LNCaP clone FGC (cell line): ENCODE data around the gene TRAF5.

ENCODE experiments used
- DNase-seq: peaks from one replicate; pipeline ENCODE4 v3.0.0-alpha.2; 2011; ENCODE audit warnings: low read depth
- H3K4me3 ChIP-seq: 2 replicates; pipeline ENCODE4 v1.5.1; 2011; ENCODE audit warnings: mild to moderate bottlenecking, low read depth, low read length, control low read depth
- CTCF ChIP-seq: IDR thresholded peaks from 2 replicates; pipeline ENCODE4 v1.5.1; 2012; ENCODE audit warnings: mild to moderate bottlenecking; ENCODE audit not compliant: control insufficient read depth, insufficient read depth; ENCODE audit errors: extremely low read depth

TRAF5 gene

GRCh38 chr1:211287218-211287617, 39.4 kb upstream of the TRAF5 start:
- DNase-seq: no peak
- no peak for TF ChIP-seq CTCF
- H3K4me3 ChIP-seq: no peak overlapping the region

GRCh38 chr1:211292411-211292810, 34.2 kb upstream of the TRAF5 start:
- H3K4me3 ChIP-seq: no peak overlapping the region
- TF ChIP-seq CTCF: no peak
- DNase-seq: no peak

DNA sequence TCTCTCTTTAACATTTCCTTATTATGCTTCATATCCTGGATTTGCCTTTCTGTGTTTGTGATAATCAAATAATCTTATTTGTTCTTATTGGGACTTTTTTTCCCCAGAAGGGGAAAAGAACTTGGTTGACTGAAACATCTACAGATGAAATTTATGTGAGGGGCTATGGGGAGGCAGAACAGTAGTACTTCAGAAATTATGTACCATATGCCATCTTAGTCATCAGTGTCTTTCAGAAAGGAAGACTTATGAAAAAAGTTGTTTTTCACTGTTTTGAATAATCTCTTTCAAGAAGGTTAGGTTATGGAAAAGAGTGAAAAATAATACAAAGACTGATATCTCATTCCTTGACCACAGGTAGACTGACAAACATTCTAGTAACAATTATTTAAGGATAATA, 30.2 kb upstream of the TRAF5 start:
- DNase-seq: no peak
- TF ChIP-seq CTCF: no peak
- H3K4me3 ChIP-seq: no peak overlapping the region

DNA sequence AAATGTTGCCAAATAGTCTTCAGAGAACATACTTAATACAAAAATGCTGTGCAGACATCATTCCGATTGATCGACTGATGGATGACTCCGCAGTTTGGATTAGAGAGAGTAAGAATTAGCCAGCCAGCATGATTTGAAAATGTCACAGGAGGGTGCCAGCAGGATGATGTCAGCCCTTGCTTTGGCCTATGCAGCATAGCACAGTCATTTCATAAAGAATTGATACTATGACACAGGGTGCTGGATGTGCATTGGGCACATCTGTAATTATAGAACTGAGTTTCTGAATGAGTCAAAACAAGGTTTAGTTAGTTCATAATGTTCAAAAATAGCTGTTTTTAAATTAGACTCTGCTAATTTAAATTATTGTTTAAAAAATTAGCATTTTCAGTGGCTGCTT, 21.6 kb upstream of the TRAF5 start:
- no peak for TF ChIP-seq CTCF
- no peak overlapping the region for H3K4me3 ChIP-seq
- DNase-seq: no peak

DNA sequence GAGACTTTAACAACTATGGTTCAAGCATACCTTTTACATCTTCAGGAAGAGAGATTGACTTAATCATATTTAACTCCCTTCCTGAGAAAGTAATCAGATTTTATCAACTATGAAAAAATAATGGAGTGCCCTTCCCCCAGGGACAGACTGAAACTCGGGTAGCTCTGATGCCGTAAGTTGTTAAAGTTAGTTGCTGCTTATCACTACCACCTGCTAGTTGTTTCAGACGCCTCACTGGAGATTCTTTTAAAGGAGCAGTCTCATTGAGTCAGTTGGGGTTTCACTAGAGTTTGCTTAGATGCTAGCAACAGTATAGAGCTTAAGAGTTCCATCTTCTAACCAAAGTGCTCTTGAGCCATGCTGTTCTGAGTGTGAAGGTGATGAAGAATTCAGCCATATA, 17.0 kb upstream of the TRAF5 start:
- no peak overlapping the region for H3K4me3 ChIP-seq

DNA sequence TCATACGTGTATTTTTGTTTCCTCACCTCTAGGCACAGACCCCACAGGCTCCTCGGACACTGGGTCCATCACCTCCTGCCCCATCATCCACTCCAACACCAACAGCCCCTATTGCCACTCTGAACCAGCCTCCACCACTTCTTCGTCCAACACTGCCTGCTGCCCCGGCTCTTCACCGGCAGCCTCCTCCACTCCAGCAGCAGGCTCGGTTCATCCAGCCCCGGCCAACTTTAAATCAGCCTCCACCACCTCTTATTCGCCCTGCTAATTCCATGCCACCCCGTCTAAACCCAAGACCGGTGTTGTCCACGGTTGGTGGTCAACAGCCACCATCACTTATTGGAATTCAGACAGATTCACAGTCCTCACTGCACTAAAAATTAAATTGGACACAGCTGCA, 13.2 kb upstream of the TRAF5 start:
- no peak for DNase-seq
- no peak for TF ChIP-seq CTCF
- no peak overlapping the region for H3K4me3 ChIP-seq

More for the DNA sequence above, 17.0 kb upstream of the TRAF5 start:
- DNase-seq: no peak
- no peak for TF ChIP-seq CTCF

DNA sequence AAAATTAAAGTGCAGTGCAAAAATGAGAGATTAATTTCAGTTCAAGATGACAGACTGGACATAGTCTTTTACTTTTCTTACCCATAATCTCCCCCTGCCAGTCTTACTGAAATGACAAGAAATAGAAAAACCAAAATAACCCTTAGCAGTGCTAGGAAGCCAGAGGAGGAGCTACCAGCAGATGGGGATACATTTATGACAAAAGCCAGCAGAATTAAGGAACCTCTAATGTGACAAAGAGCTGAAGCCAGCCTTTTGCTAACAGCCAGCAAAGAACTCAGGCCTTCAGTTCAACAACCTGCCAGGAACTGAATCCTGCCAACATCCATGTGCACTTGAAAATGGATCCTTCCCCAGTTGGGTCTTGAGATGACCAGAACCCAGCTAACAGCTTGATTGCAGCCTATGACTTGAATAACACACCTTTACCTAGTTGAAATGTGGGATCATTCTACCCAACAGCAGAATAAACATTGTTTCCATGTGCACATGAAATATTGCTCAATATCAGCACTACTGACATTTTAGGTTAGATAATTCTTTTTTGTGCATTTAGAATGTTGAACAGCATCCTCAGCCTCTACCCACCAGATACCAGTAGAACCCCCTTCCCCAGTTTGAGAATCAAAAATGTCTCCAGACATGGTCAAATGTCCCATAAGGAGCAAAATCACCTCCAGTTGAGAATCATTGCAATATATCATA, 7.9 kb upstream of the TRAF5 start:
- DNase-seq: no peak
- no peak for TF ChIP-seq CTCF

More for the DNA sequence above, 7.9 kb upstream of the TRAF5 start:
- H3K4me3 ChIP-seq: no peak overlapping the region
